NCI-H2227 treated with DMSO at 0.1 percent for 48 hours (cell line): Measurements from ENCODE around the gene DVL2.
"Not testable (repeated sequence)": the region's sequence is repeated elsewhere in the genome, so short reads cannot be mapped to it uniquely, and the experiment has no call there.

Experiments used
- DNase-seq: peaks from one replicate; lab custom pipeline; 2025; lab: John Stamatoyannopoulos, UW

DVL2 gene

GRCh38 chr17:7196651-7197401 lies 37.5 kb downstream of the DVL2 start:
- DNase-seq = no peak

- no peak for DNase-seq
Observed at GRCh38 chr17:7195971-7196370, 38.3 kb downstream of the DVL2 start.

GRCh38 chr17:7192271-7192937 lies 41.9 kb downstream of the DVL2 start:
- no peak for DNase-seq

GRCh38 chr17:7191571-7192270 lies 42.6 kb downstream of the DVL2 start:
- no peak for DNase-seq

- no peak for DNase-seq
Observed at GRCh38 chr17:7191069-7191468, 43.2 kb downstream of the DVL2 start.

DNA sequence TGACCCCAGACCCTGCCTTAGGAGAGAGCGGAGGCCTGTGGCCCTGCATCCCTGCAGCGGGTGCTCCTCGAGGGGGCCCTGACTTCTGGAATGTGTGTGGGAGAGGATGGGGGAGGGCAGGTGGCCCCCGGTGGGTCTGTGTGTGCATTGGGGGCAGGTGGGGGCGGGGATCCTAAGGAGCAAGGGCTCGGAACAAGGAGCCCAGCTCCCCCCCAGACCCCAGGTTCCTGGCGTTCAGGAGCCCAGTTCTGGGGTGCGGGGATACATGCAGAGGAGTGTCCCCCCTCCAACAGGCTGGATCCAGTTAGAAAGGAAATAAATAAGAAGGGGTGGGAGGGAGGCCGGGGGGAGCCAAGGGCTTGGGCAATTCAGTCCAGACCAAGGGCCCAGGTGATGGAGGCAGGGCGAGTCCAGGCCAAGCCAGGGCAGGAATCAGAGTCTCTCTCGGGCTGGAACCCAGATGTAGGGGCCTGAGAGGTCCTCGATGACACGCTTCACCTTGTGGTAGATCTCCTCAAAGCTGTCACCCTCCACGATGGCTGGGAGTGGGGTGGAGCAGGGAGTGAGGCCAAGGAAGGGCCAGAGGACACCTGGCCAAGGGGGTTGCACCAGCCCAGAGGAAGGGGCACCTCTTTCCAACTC lies 43.9 kb downstream of the DVL2 start:
- no peak for DNase-seq

DNA sequence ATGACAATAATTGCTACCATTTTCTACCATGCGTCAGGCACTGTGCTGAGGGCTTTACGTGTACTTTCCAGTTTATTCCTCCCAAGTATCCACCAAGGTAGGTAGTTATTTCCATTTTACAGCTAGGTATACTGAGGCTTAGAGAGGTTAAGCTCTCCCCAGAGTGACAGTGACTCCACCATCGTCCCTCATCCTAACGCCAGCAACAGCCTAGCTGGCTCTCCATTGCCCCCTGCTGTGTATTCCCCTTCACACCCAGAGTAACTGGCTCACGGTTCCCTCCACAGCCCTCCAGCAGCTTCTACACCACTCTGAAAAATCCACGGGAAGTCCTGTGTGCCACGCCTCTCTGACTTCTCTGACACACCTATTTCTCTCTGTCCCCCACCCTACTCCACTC lies 48.1 kb downstream of the DVL2 start:
- no peak for DNase-seq

DNA sequence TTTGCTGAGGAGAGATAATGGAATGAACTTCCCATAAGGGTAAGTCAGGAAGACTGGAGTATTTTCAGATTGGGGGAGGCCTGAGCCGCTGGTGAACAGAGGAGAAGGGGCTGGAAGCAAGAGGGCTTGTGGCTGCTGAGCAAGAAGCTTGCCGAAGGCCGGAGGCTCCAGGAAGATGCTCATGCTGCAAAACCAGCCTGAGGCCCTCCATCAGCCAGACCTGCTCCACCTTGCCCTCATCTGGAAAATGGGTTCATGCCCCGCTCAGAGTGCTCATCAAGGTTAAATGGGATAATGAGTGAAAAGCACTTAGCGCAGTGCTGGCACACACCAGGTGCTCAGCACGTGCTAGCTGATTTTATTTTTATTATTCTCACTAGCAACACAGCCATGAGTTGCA lies 49.7 kb downstream of the DVL2 start:
- no peak for DNase-seq

- DNase-seq = no peak
Observed at GRCh38 chr17:7184091-7184488, 50.2 kb downstream of the DVL2 start.

DNA sequence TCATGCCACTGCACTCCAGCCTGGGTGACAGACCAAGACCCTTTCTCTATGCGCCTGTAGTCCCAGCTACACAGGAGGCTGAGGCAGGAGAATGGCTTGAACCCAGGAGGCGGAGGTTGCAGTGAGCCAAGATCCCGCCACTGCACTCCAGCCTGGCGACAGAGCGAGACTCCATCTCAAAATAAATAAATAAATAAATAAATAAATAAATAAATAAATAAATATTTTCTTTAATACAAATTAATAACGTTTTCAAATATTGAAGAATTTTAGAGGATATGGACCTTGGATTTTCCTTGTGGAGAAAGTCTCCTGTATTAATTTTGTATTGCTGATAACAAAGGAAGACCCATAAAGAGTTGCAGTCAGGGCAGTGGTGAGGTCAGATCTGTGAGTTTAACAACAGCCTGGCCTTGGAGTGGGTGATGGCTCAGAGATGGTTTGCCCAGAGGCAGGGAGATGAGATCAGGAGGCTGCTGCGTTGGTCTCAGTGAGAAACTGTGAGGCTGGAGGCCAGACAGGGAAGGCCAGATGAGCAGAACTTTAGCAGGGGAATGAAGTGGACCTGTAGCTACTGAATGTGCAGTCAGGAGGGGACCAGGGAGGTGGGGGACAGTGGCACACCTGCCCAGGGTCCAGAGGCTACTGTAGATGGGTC lies 50.8 kb downstream of the DVL2 start:
- DNase-seq = no peak

- DNase-seq = not testable (repeated sequence)
Observed at GRCh38 chr17:7182101-7182500, 52.2 kb downstream of the DVL2 start.

GRCh38 chr17:7179317-7180254 lies 54.7 kb downstream of the DVL2 start, which contains the start of gene ASGR1:
ASGR1 (minus strand) TSS chr17:7179370; CDS start chr17:7178563, 807 bp downstream.
- DNase-seq = no peak

DNA sequence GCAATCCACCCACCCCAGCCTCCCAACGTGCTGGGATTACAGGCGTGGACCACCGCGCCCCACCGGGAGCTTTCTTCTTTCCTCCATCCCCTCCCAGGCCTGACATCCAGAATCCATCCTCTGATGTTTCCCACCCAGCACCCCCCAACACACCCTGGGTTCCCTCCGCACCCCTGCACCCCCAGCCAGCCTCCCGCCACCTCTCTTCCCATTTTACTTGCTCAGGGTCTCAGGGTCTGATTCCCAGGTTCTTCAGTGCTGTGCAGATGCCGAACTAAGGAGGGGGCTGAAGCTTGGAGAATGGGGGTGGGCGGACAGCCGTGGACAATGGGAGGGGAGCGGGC lies 55.4 kb downstream of the DVL2 start:
- DNase-seq = no peak

GRCh38 chr17:7177954-7178477 lies 56.3 kb downstream of the DVL2 start:
- no peak for DNase-seq

GRCh38 chr17:7177191-7177953 lies 56.9 kb downstream of the DVL2 start:
- DNase-seq = peak; percentile 43

- no peak for DNase-seq
Observed at GRCh38 chr17:7176841-7177190, 57.5 kb downstream of the DVL2 start.

DNA sequence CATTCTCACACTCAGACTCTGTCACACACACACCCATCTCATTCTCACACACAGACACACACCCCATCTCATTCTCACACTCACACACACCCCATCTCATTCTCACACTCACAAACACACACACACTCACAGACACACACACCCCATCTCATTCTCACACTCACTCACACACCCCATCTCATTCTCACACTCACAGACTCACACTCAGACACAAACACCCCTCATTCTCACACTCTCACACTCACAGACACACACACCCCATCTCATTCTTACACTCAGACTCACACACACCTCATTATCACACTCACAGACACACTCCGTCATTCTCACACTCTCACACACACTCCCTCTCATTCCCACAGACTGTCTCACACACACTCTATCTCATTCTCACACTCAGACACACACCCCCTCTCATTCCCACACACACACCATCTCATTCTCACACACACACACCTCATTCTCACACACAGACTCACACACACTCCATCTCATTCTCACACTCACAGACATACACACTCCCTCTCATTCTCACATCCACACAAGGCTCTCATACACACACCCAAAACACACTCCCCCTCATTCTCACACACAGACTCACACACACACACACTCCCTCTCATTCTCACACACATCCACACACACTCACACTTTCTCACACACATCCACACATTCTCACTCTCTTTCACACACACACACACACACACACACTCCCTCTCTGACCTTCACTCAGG lies 58.0 kb downstream of the DVL2 start:
- DNase-seq = no peak
